Kidney (tissue), 14 donors: Measurements from ENCODE around the gene CACNA2D1. TPM values are rescaled to one million over a fixed set of nuclear protein-coding genes. Genes with fewer than 3 reads are reported as not detected.

ENCODE experiments used
- DNase-seq, 5 donors: peaks; one replicate each; pipeline ENCODE4 v3.0.0-alpha.2; 2013 to 2020
- FAIRE-seq: peaks from 2 replicates; lab custom pipeline; 2012; peaks lifted over from hg19 to GRCh38; lab: Jason Lieb, UNC
- H3K27ac ChIP-seq, 2 donors: one replicate each; pipeline ENCODE4 v1.7.0; 2013; ENCODE audit warnings: low read depth in 2 of 2, low read length in 2 of 2, inconsistent platforms in 1 of 2
- H3K27me3 ChIP-seq: one replicate; pipeline ENCODE4 v1.7.1; 2013; ENCODE audit warnings: low read length, inconsistent platforms; ENCODE audit not compliant: control insufficient read depth, insufficient read depth
- H3K36me3 ChIP-seq, 3 donors: one replicate each; pipeline versions ENCODE4 v1.7.0 to v1.7.1; 2013; ENCODE audit warnings: low read length in 3 of 3, control low read depth in 1 of 3, inconsistent platforms in 1 of 3; ENCODE audit not compliant: insufficient read depth in 3 of 3, control insufficient read depth in 2 of 3
- H3K4me1 ChIP-seq, 3 donors: one replicate each; pipeline versions ENCODE4 v1.7.0 to v1.7.1; 2013; ENCODE audit warnings: low read length in 3 of 3, inconsistent platforms in 1 of 3, low read depth in 1 of 3; ENCODE audit not compliant: control insufficient read depth in 2 of 3, insufficient read depth in 2 of 3
- H3K4me3 ChIP-seq, 3 donors: one replicate each; pipeline versions ENCODE4 v1.7.0 to v1.8.1; 2013; ENCODE audit warnings: low read length in 3 of 3, control low read depth in 1 of 3, inconsistent platforms in 1 of 3
- H3K9ac ChIP-seq, 3 donors: one replicate each; pipeline versions ENCODE4 v1.7.0 to v1.7.1; 2013; ENCODE audit warnings: low read length in 3 of 3, control low read depth in 1 of 3, inconsistent platforms in 1 of 3
- H3K9me3 ChIP-seq, 3 donors: one replicate each; pipeline versions ENCODE4 v1.7.0 to v1.7.1; 2013; ENCODE audit warnings: low read length in 3 of 3, control low read depth in 1 of 3, inconsistent platforms in 1 of 3; ENCODE audit not compliant: control insufficient read depth in 2 of 3, insufficient read depth in 1 of 3
- CTCF ChIP-seq: IDR thresholded peaks from 3 replicates; pipeline ENCODE4 v1.5.1; 2012; ENCODE audit warnings: mild to moderate bottlenecking, moderate library complexity, borderline replicate concordance; ENCODE audit not compliant: insufficient read depth; ENCODE audit errors: extremely low read depth
- intact Hi-C: fragments of 100-400 bp; cut with DNase I; formaldehyde crosslinking; loops from one replicate; pipeline ENCODE4 v1.11.1; 2022
- polyA plus RNA-seq: library from polyadenylated mRNA; stranded (reverse); fragments of 350-450 nt; fragmentation: Illumina TruSeq; extraction: RNeasy Lipid Tissue Mini Kit (QIAGEN cat#74804); gene quantifications from one replicate; pipeline ENCODE4 v1.2.3, GENCODE V29; 2014; ENCODE audit warnings: low read depth, low replicate concordance; ENCODE audit not compliant: insufficient read depth
- total RNA-seq: library from RNA; stranded (reverse); fragmentation: NEBNext Ultra II Directional; extraction: Animal tissue kit (Norgen Biotek cat#: 25700); gene quantifications from one replicate; pipeline ENCODE4 v1.2.1, GENCODE V29; 2021
- donor health status: control.
- donor health status: control.
- donor health status: control.
- donor health status: control.
- donor health status: control.
- donor health status: DM: yes; HTN: yes; CAD: no.
- donor health status: Normal renal cell carcinoma (clear cell type).

The CACNA2D1 gene
- total and polyA plus RNA-seq, 2 donors from 2014 or later: 3.5 to 18.3 TPM

GRCh38 chr7:82124445-82124844, 319.1 kb downstream of the CACNA2D1 start:
- FAIRE-seq: no peak
- no peak for DNase-seq
- H3K27ac ChIP-seq: no peak overlapping the region
- no peaks in the 10 kb centered on the region for H3K27me3 ChIP-seq
- no peaks in the 10 kb centered on the region for H3K9me3 ChIP-seq
- H3K36me3 ChIP-seq: no peaks in the 10 kb centered on the region
- no peaks in the 10 kb centered on the region for H3K4me1 ChIP-seq
- H3K4me3 ChIP-seq: no peak overlapping the region
- no peak for TF ChIP-seq CTCF
- no peak overlapping the region for H3K9ac ChIP-seq
- intact Hi-C loops: no loop called here

DNA sequence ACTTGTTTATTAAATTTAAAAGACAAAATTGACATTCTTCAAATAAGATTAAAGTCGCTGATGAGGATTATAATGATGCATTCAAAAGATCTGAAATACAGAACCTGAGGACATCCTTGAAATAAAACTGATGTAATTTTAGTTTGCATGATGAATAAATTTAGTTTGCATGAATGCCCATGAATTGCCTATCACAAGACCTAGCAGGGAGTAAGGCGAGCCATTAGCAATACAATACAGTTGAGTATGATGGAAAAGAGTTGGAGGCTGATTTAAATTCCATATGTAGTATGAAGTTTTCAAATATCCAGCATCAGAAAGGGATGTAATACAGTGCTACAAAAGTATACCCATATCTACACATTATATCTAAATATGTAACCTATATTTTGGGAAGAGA, 321.3 kb downstream of the CACNA2D1 start:
- DNase-seq: no peak
- Histone ChIP-seq H3K27ac (no peak overlapping the region), H3K9me3 (no peaks in the 10 kb centered on the region), H3K4me1 (no peaks in the 10 kb centered on the region), H3K4me3 (no peak overlapping the region), H3K27me3 (no peaks in the 10 kb centered on the region), H3K9ac (no peak overlapping the region), H3K36me3 (no peaks in the 10 kb centered on the region)
- no peak for TF ChIP-seq CTCF
- no peak for FAIRE-seq
- intact Hi-C loops: no loop called here

DNA sequence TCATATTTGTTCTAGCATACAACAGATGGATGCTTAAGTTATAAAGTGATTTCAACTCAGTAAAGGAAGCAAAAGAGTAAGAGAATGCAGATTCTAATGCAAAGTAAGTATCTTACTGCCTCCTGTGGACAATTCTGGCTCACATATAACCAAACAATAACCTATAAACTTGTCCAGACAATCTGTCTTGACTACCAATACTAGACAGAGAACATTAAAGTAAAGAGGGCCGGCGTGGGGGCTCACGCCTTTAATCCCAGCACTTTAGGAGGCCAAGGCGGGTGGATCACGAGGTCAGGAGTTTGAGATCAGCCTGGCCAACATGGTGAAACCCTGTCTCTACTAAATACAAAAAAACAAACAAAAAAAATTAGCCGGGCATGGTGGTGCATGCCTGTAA, 329.3 kb downstream of the CACNA2D1 start:
- no peak for FAIRE-seq
- no peak overlapping the region for H3K9ac ChIP-seq
- TF ChIP-seq CTCF: no peak
- H3K4me1 ChIP-seq: no peaks in the 10 kb centered on the region
- no peaks in the 10 kb centered on the region for H3K9me3 ChIP-seq
- no peak for DNase-seq
- no peak overlapping the region for H3K27ac ChIP-seq
- no peaks in the 10 kb centered on the region for H3K36me3 ChIP-seq
- intact Hi-C loops: no loop called here
- no peak overlapping the region for H3K4me3 ChIP-seq
- H3K27me3 ChIP-seq: no peaks in the 10 kb centered on the region
